GM21529 (cell line): ENCODE results near the gene KPNA6.

Experiments used
- ATAC-seq: cut with Tn5 transposase; IDR thresholded peaks from one replicate; pipeline ENCODE4 v1.9.1; 2021; ENCODE audit not compliant: unreplicated experiment

KPNA6 gene

DNA sequence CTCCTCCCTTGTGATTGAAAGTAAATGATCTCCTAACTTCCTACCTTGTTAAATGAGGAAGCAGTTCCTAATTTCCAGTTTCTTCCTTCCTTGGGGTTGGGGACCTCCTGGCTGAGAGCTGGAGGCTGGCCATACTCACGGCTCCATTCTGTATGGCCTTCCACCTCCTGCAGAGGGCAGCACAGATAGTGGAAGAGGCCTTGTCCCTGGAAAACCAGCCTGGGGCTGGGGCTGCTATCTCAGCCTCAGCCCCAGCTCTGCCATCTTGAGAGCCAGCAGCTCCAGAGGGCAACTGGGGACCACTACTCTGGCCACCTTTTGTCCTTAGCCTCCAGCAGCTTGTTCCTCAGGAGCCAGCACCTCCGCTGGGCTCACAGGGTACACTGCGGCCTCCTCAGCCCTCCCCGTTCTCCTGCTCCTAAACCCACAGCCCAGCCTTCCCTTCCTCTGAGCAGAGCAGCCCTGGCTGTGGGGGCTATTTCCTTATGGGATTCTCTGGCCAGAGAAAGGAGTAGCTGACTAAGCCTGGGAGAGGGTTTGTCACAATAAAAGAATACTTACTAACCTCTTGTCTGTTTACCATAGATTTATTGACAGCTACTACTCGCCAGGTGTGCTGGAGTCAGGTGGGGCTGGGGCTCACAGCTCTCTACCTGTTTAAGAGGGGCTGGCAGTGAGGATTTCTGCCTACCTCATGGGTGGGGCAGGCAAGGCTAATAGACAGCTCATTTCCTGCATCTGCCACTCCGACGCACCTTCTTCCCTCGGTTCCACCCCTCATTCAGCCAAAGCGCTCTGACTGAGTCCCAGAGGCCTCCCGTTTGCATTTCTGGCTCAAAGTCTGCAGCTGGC lies 108.0 kb downstream of the KPNA6 start:
- no peak for ATAC-seq

DNA sequence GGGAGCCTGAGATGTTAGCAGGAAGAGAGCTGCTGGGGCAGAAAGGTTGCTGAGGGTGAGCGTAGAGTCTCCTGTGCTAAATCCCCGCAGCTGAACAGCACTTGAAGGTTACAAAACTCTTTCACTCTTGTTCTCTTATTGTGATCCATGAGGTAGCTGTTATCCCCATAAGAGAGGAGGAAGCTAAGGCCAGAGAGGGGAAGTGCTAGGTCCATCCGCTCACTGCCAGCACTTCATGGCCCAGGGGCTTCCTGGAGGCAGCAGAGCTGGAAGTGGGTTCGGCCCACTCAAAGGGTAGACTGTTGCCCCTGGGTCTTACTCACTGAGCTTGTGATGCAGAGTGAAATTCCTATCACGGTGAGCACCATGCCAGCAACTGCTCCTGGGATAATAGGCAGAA lies 108.7 kb downstream of the KPNA6 start:
- no peak for ATAC-seq

DNA sequence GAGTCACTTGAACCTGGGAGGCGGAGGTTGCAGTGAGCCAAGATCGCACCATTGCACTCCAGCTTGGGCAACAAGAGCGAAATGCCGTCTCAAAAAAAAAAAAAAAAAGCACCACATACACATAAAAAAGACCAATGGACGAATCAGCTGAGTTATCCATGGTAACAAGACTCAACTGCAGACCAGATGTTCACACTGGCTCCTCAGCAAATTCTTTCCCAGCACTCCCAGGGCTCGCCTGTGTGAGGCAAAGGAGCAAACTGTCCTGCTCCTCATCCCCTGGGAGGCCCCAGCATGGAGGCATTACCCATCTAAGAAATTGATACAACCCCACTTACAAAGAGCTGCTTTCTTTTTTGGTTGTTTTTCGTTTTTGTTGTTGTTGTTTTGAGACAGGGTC lies 111.2 kb downstream of the KPNA6 start:
- ATAC-seq: no peak

DNA sequence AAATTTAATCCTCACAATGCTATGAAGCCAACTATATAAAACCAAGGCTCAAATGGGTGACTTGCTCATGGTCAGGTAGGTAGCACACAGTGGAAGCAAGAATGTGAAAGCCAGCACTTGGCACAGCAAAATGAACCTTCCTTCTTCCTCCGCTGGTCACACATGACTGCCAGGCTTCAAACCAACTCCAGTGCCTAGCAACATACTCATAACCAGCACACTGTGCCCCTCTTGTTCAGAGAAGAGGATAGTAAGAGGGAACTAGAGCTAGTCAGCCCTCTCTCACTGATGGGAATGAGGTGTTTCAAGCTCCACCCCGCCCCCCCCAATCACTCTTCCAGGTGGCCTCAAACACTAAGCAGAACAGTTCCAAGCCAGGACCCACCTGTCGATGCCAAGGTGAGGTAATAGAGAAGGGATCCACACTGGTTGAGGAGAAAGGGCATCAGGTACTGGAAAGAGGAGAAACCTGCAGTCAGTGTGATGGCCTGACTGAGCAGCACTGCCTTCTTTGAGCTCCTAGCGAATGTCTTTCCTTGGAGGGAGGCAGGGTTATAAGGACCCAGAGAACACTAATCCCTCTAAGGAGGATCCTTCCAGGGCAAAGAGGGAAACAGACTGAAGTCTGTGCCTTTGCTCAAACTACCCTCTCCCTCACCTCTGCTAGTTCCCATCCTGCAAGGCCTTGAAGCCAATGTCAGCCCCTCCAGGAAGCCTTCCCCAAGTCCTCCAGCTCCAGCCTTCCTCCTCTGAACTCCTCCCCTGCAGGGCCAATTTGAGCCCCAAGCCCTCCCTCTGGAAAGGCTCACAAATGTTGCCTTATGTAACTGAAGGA lies 113.1 kb downstream of the KPNA6 start:
- ATAC-seq: no peak

DNA sequence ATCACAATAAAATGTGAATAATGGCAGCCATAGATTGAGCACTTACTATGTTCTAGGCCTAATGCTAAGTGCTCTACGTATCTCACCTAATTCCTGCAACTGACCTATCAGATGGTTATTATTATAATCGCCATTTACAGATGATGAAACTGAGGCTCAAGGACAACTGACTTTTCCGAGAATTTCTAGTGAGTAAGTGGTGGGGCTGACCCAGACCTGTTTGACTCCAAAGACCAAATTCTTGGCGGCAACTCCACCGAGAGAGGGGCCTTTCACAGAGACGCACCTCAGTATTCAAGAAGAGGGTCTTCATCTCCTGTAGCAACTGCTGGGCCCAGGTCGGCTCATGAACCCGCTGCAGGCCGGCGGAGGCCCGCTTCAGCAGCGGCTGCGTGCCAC lies 113.7 kb downstream of the KPNA6 start:
- ATAC-seq: peak; percentile 5

DNA sequence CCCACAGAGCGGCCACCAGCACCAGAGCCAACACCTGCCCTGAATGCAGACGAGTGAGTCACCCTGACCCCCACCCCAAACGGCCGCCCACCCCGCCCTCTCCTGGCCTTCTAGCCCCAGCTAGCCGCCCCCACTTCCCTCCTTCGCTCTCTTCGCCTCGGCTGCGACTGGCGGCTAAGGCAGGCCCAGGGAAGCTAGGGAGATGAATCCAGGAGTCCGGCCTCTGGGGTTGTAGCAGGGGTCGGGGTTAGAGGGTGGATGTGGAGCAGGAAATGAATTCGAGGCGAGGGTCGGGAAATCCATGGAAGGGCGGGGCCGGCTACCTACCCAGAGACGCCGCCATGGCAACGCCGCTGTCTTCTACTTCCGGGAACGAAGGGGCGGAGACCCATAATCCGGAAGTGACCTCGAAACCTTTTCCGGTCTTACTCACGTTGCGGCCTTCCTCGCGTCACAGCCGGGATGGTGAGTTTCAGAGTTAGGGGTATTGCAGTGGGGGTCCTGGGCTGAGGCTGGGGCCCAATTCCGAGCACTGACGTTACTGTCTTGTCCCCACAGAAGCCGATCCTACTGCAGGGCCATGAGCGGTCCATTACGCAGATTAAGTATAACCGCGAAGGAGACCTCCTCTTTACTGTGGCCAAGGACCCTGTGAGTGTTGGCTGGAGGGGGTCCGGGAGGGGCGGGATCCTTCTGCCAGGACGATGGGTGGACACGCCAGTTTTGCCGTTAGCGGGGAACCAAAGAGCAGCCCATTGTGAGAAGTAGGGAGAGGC lies 114.3 kb downstream of the KPNA6 start, which contains the start of the genes EIF3I and TMEM234:
TSS of gene EIF3I (plus strand) at position 428 of the 776 bp plus-strand sequence. CDS start at position 463, 35 bp downstream.
TSS of gene TMEM234 (minus strand) at position 374 of the 776 bp plus-strand sequence. CDS start at position 343, 31 bp downstream.
- ATAC-seq: peak; percentile 95

DNA sequence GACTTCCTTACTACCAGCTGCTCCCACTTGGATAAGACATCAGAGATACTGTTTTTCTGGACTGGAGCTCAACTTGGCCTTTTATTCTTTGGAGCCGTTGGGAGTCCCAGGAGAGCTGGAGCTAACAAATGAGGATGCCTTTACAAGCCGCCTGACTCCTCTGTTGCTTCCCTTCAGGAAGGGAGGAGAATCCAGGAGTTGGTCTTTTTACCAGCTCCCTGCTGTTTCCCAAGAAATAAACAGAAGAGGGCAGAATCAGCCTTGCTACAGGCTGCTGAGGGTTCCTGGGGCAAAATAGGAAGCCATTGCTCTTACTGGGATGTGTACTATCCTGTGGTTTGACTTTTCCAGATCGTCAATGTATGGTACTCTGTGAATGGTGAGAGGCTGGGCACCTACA lies 115.8 kb downstream of the KPNA6 start:
- no peak for ATAC-seq

DNA sequence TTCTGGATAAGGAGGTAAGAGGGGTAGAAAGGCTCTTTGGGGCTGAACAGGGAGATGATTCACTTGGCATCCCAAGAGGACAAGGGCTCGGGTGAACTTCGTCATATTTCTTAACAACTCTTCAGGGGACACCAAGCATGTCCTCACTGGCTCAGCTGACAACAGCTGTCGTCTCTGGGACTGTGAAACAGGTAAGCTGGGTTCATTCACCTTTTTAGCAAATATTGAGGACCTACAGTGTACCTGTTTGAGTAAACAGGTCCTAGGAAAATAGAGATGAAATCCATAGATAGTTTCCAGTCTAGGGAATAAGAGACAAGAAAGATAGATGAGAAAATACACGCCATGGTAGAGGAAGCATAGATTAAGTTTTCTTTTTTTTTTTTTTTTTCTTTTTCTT lies 116.4 kb downstream of the KPNA6 start:
- ATAC-seq: no peak
